HCT116 (cell line): Measurements from ENCODE around the gene HIF1A.

Experiments used
- CEBPB ChIP-seq: IDR thresholded peaks from 2 replicates; pipeline ENCODE4 v1.6.1; 2012; ENCODE audit warnings: low read depth
- EZH2 ChIP-seq: fragments of 200-600 bp; sonication (generic); IDR thresholded peaks from 2 replicates; pipeline ENCODE4 v1.6.1; 2017; ENCODE audit warnings: antibody characterized with exemption, mixed run types
- EZH2phosphoT487 ChIP-seq: fragments of 200-600 bp; IDR thresholded peaks from 2 replicates; pipeline ENCODE4 v1.6.1; 2018; ENCODE audit warnings: antibody characterized with exemption, borderline replicate concordance
- JUND ChIP-seq: IDR thresholded peaks from 2 replicates; pipeline ENCODE4 v1.6.1; 2012
- POLR2A ChIP-seq: IDR thresholded peaks from 2 replicates; pipeline ENCODE4 v1.7.0; 2011; ENCODE audit warnings: borderline replicate concordance; ENCODE audit not compliant: insufficient read depth, insufficient read length; ENCODE audit errors: extremely low read depth
- POLR2AphosphoS5 ChIP-seq: IDR thresholded peaks from 2 replicates; pipeline ENCODE4 v1.6.1; 2011; ENCODE audit warnings: mild to moderate bottlenecking, low read depth, low read length, moderate library complexity
- RAD21 ChIP-seq: IDR thresholded peaks from 2 replicates; pipeline ENCODE4 v1.6.1; 2012; ENCODE audit warnings: low read depth, mild to moderate bottlenecking
- SIN3A ChIP-seq: IDR thresholded peaks from 2 replicates; pipeline ENCODE4 v1.6.1; 2012; ENCODE audit warnings: low read depth
- SRF ChIP-seq: IDR thresholded peaks from 2 replicates; pipeline ENCODE4 v1.6.1; 2012; ENCODE audit warnings: low read depth
- TCF7L2 ChIP-seq: IDR thresholded peaks from 2 replicates; pipeline ENCODE4 v1.7.0; 2011; ENCODE audit warnings: borderline replicate concordance, inconsistent platforms; ENCODE audit not compliant: insufficient read depth, insufficient read length; ENCODE audit errors: extremely low read depth
- YY1 ChIP-seq: IDR thresholded peaks from 2 replicates; pipeline ENCODE4 v1.6.1; 2011; ENCODE audit warnings: low read length, low read depth, moderate library complexity, mild to moderate bottlenecking; ENCODE audit not compliant: insufficient replicate concordance; ENCODE audit errors: extremely low read depth
- TF ChIP-seq, protein P1 (sequence below), 3 experiments: fragments of 200-600 bp in 1 of 3; sonication (generic) in 1 of 3; IDR thresholded peaks in 2 of 3; conservative IDR thresholded peaks in 1 of 3; 2 replicates each; pipeline ENCODE4 v1.5.1; 2012 to 2017; ENCODE audit warnings: low read depth in 2 of 3, low read length in 2 of 3, antibody characterized with exemption in 1 of 3, borderline replicate concordance in 1 of 3, control low read depth in 1 of 3, mild to moderate bottlenecking in 1 of 3, mixed read lengths in 1 of 3, mixed run types in 1 of 3, moderate library complexity in 1 of 3; ENCODE audit not compliant: insufficient read depth in 1 of 3
- TF ChIP-seq, protein P2 (sequence below): IDR thresholded peaks from 2 replicates; pipeline ENCODE4 v1.6.1; 2012

DNA sequence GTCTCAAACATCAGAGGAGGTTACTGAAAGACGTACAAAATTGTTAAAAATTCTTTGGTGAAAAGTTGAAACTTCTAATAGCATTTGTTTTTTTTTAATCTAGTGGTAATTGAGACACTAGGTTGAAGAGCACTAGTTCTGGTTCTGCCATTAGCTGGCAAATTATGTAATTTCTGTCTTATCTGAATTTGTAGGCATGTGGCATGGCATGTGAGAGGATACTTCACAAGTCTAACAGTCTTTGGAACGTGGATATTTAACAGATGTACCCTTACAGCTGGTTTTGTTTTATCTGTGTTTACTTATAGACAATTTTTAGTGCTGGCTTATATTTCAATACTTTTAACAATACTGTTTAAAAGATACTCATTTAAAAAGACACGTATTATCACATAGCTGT is 72.9 kb downstream of the HIF1A start:
- TF ChIP-seq, protein P1, sequence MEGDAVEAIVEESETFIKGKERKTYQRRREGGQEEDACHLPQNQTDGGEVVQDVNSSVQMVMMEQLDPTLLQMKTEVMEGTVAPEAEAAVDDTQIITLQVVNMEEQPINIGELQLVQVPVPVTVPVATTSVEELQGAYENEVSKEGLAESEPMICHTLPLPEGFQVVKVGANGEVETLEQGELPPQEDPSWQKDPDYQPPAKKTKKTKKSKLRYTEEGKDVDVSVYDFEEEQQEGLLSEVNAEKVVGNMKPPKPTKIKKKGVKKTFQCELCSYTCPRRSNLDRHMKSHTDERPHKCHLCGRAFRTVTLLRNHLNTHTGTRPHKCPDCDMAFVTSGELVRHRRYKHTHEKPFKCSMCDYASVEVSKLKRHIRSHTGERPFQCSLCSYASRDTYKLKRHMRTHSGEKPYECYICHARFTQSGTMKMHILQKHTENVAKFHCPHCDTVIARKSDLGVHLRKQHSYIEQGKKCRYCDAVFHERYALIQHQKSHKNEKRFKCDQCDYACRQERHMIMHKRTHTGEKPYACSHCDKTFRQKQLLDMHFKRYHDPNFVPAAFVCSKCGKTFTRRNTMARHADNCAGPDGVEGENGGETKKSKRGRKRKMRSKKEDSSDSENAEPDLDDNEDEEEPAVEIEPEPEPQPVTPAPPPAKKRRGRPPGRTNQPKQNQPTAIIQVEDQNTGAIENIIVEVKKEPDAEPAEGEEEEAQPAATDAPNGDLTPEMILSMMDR (IDR thresholded peaks at IDR 0.05 in 2 of 3, conservative IDR thresholded peaks at IDR 0.05 in 1 of 3; ENCODE audit: borderline replicate concordance in 1 of 3, insufficient read depth in 1 of 3, low read depth in 2 of 3, low read length in 2 of 3) = no peak
- no peak for TF ChIP-seq TCF7L2
- TF ChIP-seq POLR2AphosphoS5 = no peak
- TF ChIP-seq EZH2phosphoT487 = no peak
- TF ChIP-seq JUND = no peak
- TF ChIP-seq RAD21 = no peak
- TF ChIP-seq SRF = no peak
- no peak for TF ChIP-seq EZH2
- TF ChIP-seq SIN3A = no peak
- TF ChIP-seq CEBPB = no peak
- no peak for TF ChIP-seq YY1
- no peak for TF ChIP-seq POLR2A
- TF ChIP-seq, protein P2, sequence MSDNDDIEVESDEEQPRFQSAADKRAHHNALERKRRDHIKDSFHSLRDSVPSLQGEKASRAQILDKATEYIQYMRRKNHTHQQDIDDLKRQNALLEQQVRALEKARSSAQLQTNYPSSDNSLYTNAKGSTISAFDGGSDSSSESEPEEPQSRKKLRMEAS = no peak
